ENCODE results near the gene CHPT1. TPM values are rescaled to one million over a fixed set of nuclear protein-coding genes. Genes with fewer than 3 reads are reported as not detected.

Gene CHPT1
- total RNA-seq, 1 donor from 2014 or later, result 78.3 TPM

GRCh38 chr12:101714877-101715444 lies 17.5 kb downstream of the CHPT1 start:
- DNase-seq (ENCODE audit: low spot score) (no peak), ATAC-seq (no peak)

GRCh38 chr12:101719566-101719965 lies 22.1 kb downstream of the CHPT1 start:
- DNase-seq (ENCODE audit: low spot score) (no peak), ATAC-seq (no peak)

- DNase-seq (ENCODE audit: low spot score), result no peak
- no peak for ATAC-seq
These were observed 22.7 kb downstream of the CHPT1 start for GRCh38 chr12:101720118-101720517.

- ATAC-seq (no peak), DNase-seq (ENCODE audit: low spot score) (no peak)
These were observed 25.0 kb downstream of the CHPT1 start for GRCh38 chr12:101722392-101722791.

GRCh38 chr12:101727098-101727497 lies 29.7 kb downstream of the CHPT1 start:
- DNase-seq (ENCODE audit: low spot score), result no peak
- no peak for ATAC-seq

- ATAC-seq (no peak), DNase-seq (ENCODE audit: low spot score) (no peak)
These were observed 32.4 kb downstream of the CHPT1 start for GRCh38 chr12:101729842-101730241.

- no peak for ATAC-seq
These were observed 34.9 kb downstream of the CHPT1 start for GRCh38 chr12:101732318-101732717.

GRCh38 chr12:101733166-101733565 lies 35.7 kb downstream of the CHPT1 start:
- no peak for DNase-seq (ENCODE audit: low spot score)
- ATAC-seq, result no peak

More at GRCh38 chr12:101732318-101732717, 34.9 kb downstream of the CHPT1 start:
- no peak for DNase-seq (ENCODE audit: low spot score)

- peak; percentile 83 for ATAC-seq
- DNase-seq (ENCODE audit: low spot score), result peak; percentile 53
These were observed 37.0 kb downstream of the CHPT1 start for GRCh38 chr12:101734482-101734881.

- DNase-seq (ENCODE audit: low spot score) (no peak), ATAC-seq (no peak)
These were observed 40.0 kb downstream of the CHPT1 start for GRCh38 chr12:101737476-101737875.

GRCh38 chr12:101738920-101739665 lies 41.7 kb downstream of the CHPT1 start, which contains the start of gene SYCP3:
TSS of gene SYCP3 (minus strand) at chr12:101739462. CDS start at chr12:101737935, 1,527 bp downstream.
- ATAC-seq, result no peak

GRCh38 chr12:101740566-101740965 lies 43.1 kb downstream of the CHPT1 start:
- DNase-seq (ENCODE audit: low spot score) (no peak), ATAC-seq (no peak)

More at GRCh38 chr12:101738920-101739665, 41.7 kb downstream of the CHPT1 start, which contains the start of gene SYCP3:
- no peak for DNase-seq (ENCODE audit: low spot score)

GRCh38 chr12:101740980-101741379 lies 43.5 kb downstream of the CHPT1 start:
- DNase-seq (ENCODE audit: low spot score) (no peak), ATAC-seq (no peak)

- ATAC-seq (no peak), DNase-seq (ENCODE audit: low spot score) (no peak)
These were observed 45.8 kb downstream of the CHPT1 start for GRCh38 chr12:101743242-101743641.

- no peak for DNase-seq (ENCODE audit: low spot score)
These were observed 46.5 kb downstream of the CHPT1 start for GRCh38 chr12:101743724-101744472.

GRCh38 chr12:101745481-101745880 lies 48.0 kb downstream of the CHPT1 start:
- DNase-seq (ENCODE audit: low spot score) (no peak), ATAC-seq (no peak)

More at GRCh38 chr12:101743724-101744472, 46.5 kb downstream of the CHPT1 start:
- peak; percentile 21 for ATAC-seq

GRCh38 chr12:101746196-101746595 lies 48.8 kb downstream of the CHPT1 start:
- no peak for ATAC-seq
- no peak for DNase-seq (ENCODE audit: low spot score)

GRCh38 chr12:101746661-101747060 lies 49.2 kb downstream of the CHPT1 start:
- DNase-seq (ENCODE audit: low spot score), result no peak
- ATAC-seq, result no peak

GRCh38 chr12:101747697-101748096 lies 50.3 kb downstream of the CHPT1 start:
- DNase-seq (ENCODE audit: low spot score) (no peak), ATAC-seq (no peak)

GRCh38 chr12:101748907-101749306 lies 51.5 kb downstream of the CHPT1 start:
- DNase-seq (ENCODE audit: low spot score) (no peak), ATAC-seq (no peak)

- ATAC-seq (no peak), DNase-seq (ENCODE audit: low spot score) (no peak)
These were observed 52.2 kb downstream of the CHPT1 start for GRCh38 chr12:101749657-101750056.

GRCh38 chr12:101750152-101750551 lies 52.7 kb downstream of the CHPT1 start:
- ATAC-seq, result no peak

More at GRCh38 chr12:101750152-101750551, 52.7 kb downstream of the CHPT1 start:
- DNase-seq (ENCODE audit: low spot score), result no peak
